Subcutaneous adipose tissue (tissue), 4 donors: ENCODE results near the gene SLC35A5. TPM values are rescaled to one million over a fixed set of nuclear protein-coding genes. Genes with fewer than 3 reads are reported as not detected.

Source experiments
- CTCF ChIP-seq: fragments of 450-650 bp; IDR thresholded peaks from one replicate; pipeline ENCODE4 v1.5.1; 2016; ENCODE audit warnings: low read depth, mild to moderate bottlenecking, control low read depth, antibody characterized with exemption, moderate library complexity
- total RNA-seq, 4 donors: library from RNA; depleted of rRNA; stranded (reverse); fragments of >200 nt; gene quantifications; one replicate each; pipeline ENCODE4 v1.1.0, GENCODE V29; 2016

Gene SLC35A5
- total RNA-seq, 4 donors from 2014 or later: 26.6 to 42.6 (median 37.6) TPM

GRCh38 chr3:112615989-112616731 is 54.3 kb downstream of the SLC35A5 start:
- TF ChIP-seq CTCF: no peak

- TF ChIP-seq CTCF: no peak
Observed at GRCh38 chr3:112617285-112617684, 55.4 kb downstream of the SLC35A5 start.

- no peak for TF ChIP-seq CTCF
Observed at GRCh38 chr3:112619295-112619694, 57.5 kb downstream of the SLC35A5 start.

GRCh38 chr3:112623213-112623612 is 61.4 kb downstream of the SLC35A5 start:
- no peak for TF ChIP-seq CTCF

- no peak for TF ChIP-seq CTCF
Observed at GRCh38 chr3:112623717-112624116, 61.9 kb downstream of the SLC35A5 start.

GRCh38 chr3:112627419-112627818 is 65.6 kb downstream of the SLC35A5 start:
- no peak for TF ChIP-seq CTCF

GRCh38 chr3:112627919-112628466 is 66.1 kb downstream of the SLC35A5 start:
- no peak for TF ChIP-seq CTCF
